ENCODE measurements around the gene PM20D2.

DNA sequence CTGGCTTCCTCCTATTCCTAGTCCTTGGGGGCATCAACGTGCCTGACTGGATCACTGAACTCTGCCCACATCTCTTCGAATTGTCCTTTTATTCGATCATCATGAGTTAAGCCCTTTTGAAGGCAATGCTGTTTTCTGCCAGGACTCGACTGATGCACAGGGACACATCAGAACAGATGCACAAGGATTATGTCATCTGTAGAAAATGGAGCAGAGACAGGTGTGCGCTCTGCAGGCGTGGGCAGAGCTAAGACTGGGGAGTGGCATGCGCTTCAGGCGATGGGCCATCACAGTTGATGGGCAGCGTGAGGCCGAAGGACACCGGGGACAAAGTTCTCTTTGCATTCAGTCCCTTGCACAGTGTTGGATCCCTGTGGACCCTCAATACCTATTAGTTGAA lies 58.2 kb downstream of the PM20D2 start:
- TF ChIP-seq, protein P1, sequence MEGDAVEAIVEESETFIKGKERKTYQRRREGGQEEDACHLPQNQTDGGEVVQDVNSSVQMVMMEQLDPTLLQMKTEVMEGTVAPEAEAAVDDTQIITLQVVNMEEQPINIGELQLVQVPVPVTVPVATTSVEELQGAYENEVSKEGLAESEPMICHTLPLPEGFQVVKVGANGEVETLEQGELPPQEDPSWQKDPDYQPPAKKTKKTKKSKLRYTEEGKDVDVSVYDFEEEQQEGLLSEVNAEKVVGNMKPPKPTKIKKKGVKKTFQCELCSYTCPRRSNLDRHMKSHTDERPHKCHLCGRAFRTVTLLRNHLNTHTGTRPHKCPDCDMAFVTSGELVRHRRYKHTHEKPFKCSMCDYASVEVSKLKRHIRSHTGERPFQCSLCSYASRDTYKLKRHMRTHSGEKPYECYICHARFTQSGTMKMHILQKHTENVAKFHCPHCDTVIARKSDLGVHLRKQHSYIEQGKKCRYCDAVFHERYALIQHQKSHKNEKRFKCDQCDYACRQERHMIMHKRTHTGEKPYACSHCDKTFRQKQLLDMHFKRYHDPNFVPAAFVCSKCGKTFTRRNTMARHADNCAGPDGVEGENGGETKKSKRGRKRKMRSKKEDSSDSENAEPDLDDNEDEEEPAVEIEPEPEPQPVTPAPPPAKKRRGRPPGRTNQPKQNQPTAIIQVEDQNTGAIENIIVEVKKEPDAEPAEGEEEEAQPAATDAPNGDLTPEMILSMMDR (conservative IDR thresholded peaks at IDR 0.05; ENCODE audit: low read length) = no peak
- TF ChIP-seq EZH2phosphoT487 (IDR thresholded peaks at IDR 0.05; ENCODE audit: borderline replicate concordance) = no peak
